HepG2 (cell line): Measurements from ENCODE around the gene NNMT. TPM values are rescaled to one million over a fixed set of nuclear protein-coding genes. Genes with fewer than 3 reads are reported as not detected.

Source experiments
- ATAC-seq: fragments of 200-7000 bp; cut with Tn5 transposase; 3 replicates; pipeline ENCODE4 v1.9.1; 2020; ENCODE audit warnings: mild to moderate bottlenecking, moderate library complexity
- BruUV-seq: library from RNA; stranded (reverse); fragments of 400-500 nt; replicated peaks from 2 replicates; lab custom pipeline; 2021; lab: Mats Ljungman, UMichigan
- CTCF ChIA-PET: fragments of 300-600 bp; formaldehyde crosslinking; extraction: SDS; loops from one replicate; lab custom pipeline; 2021; ENCODE audit warnings: low total read pairs, inconsistent platforms, low intra/inter-chr PET ratio; lab: Yijun Ruan, JAX
- POLR2A ChIA-PET: fragments of 350-600 bp; sonication (Branson Sonifier 250); formaldehyde crosslinking; loops from one replicate; lab custom pipeline; 2020; ENCODE audit warnings: antibody characterized with exemption, inconsistent platforms; lab: Yijun Ruan, JAX
- DNase-seq: peaks from one replicate; pipeline ENCODE4 v3.0.0-alpha.2; 2015; ENCODE audit warnings: low spot score
- FAIRE-seq: peaks from 3 replicates; lab custom pipeline; 2011; peaks lifted over from hg19 to GRCh38; lab: Jason Lieb, UNC
- H2AFZ ChIP-seq: one replicate; pipeline ENCODE4 v1.6.1; 2011; ENCODE audit warnings: low read length, inconsistent platforms
- H3K27ac ChIP-seq: fragments of 300-600 bp; 3 replicates; pipeline ENCODE4 v1.8.0; 2011; ENCODE audit warnings: mixed run types, mild to moderate bottlenecking, mixed read lengths, low read length, inconsistent platforms; ENCODE audit not compliant: insufficient read depth; ENCODE audit errors: extremely low read length
- H3K27me3 ChIP-seq, 2 experiments: fragments of 200-600 bp in 1 of 2; 2 replicates in 1 of 2; 3 replicates in 1 of 2; pipeline versions ENCODE4 v1.6.0 to v1.8.0; 2011; ENCODE audit warnings: low read length in 2 of 2, mild to moderate bottlenecking in 2 of 2, moderate library complexity in 2 of 2, inconsistent platforms in 1 of 2; ENCODE audit not compliant: insufficient read depth in 2 of 2, control insufficient read depth in 1 of 2
- H3K36me3 ChIP-seq, 2 experiments: fragments of 200-600 bp in 1 of 2; replicated peaks in 1 of 2; 2 replicates in 1 of 2; 3 replicates in 1 of 2; pipeline versions ENCODE4 v1.5.1 to v1.8.0; 2011; ENCODE audit warnings: low read length in 2 of 2, inconsistent platforms in 1 of 2; ENCODE audit not compliant: insufficient read depth in 2 of 2, control insufficient read depth in 1 of 2
- H3K4me1 ChIP-seq: 2 replicates; pipeline ENCODE4 v1.5.1; 2012; ENCODE audit warnings: low read length, inconsistent platforms; ENCODE audit not compliant: insufficient read depth
- H3K4me2 ChIP-seq: 2 replicates; pipeline ENCODE4 v1.6.0; 2011; ENCODE audit warnings: low read depth, low read length, inconsistent platforms
- H3K4me3 ChIP-seq, 3 experiments: fragments of 200-600 bp in 1 of 3; sonication (generic), shearing (Covaris generic) in 1 of 3; replicated peaks in 1 of 3; 2 replicates each; pipeline ENCODE4 v1.5.1; 2011 to 2016; ENCODE audit warnings: low read length in 3 of 3, inconsistent platforms in 2 of 3, low read depth in 2 of 3, mild to moderate bottlenecking in 2 of 3, control low read depth in 1 of 3, mixed read lengths in 1 of 3; ENCODE audit not compliant: insufficient read depth in 1 of 3
- H3K79me2 ChIP-seq: one replicate; pipeline ENCODE4 v1.6.1; 2011; ENCODE audit warnings: low read length, inconsistent platforms; ENCODE audit not compliant: insufficient read depth
- H3K9ac ChIP-seq: 2 replicates; pipeline ENCODE4 v1.6.0; 2011; ENCODE audit warnings: mild to moderate bottlenecking, low read depth, low read length, inconsistent platforms; ENCODE audit not compliant: insufficient read depth
- H3K9me3 ChIP-seq: 2 replicates; pipeline ENCODE4 v1.5.1; 2012; ENCODE audit warnings: mild to moderate bottlenecking, low read length
- H4K20me1 ChIP-seq: 2 replicates; pipeline ENCODE4 v1.6.0; 2011; ENCODE audit warnings: inconsistent platforms, mild to moderate bottlenecking, low read length, moderate library complexity; ENCODE audit not compliant: insufficient read depth
- ESRRA ChIP-seq: sonication (generic); formaldehyde crosslinking; IDR thresholded peaks from 2 replicates; pipeline ENCODE4 v1.5.1; 2020; ENCODE audit warnings: mild to moderate bottlenecking, low read depth, missing genetic modification reagents
- MED13 ChIP-seq: sonication (generic); formaldehyde crosslinking; IDR thresholded peaks from 2 replicates; pipeline ENCODE4 v1.5.0; 2020; ENCODE audit warnings: missing genetic modification reagents
- MTA3 ChIP-seq: sonication (generic); formaldehyde crosslinking; IDR thresholded peaks from 2 replicates; pipeline ENCODE4 v1.4.0; 2020; ENCODE audit warnings: missing genetic modification reagents
- TARDBP ChIP-seq: sonication (generic); formaldehyde crosslinking; IDR thresholded peaks from 2 replicates; pipeline ENCODE4 v1.8.0; 2022; ENCODE audit warnings: mild to moderate bottlenecking, missing genetic modification reagents
- ZNF124 ChIP-seq: sonication (generic); formaldehyde crosslinking; IDR thresholded peaks from 2 replicates; pipeline ENCODE4 v1.4.0; 2020; ENCODE audit warnings: missing genetic modification reagents
- ZNF883 ChIP-seq: sonication (generic); formaldehyde crosslinking; IDR thresholded peaks from 2 replicates; pipeline ENCODE4 v1.5.1; 2020; ENCODE audit warnings: mild to moderate bottlenecking, missing genetic modification reagents; ENCODE audit errors: not compliant biosample characterization
- WGBS: methylation state at CpG from one replicate; pipeline ENCODE4 v1.1.6; 2017; ENCODE audit warnings: low lambda C conversion rate; 5-methylcytosine and 5-hydroxymethylcytosine counted together
- in situ Hi-C: cut with HindIII; loops from 2 replicates; pipeline ENCODE4 v1.10.0; 2017; ENCODE audit warnings: low pct_unique_long_range_greater_than_20kb; ENCODE audit not compliant: extremely low pct_ligation_motif_present
- intact Hi-C: fragments of 100-400 bp; cut with micrococcal nuclease; formaldehyde crosslinking; loops from one replicate; pipeline ENCODE4 v1.10.0; 2022; ENCODE audit not compliant: unreplicated experiment
- polyA plus RNA-seq, 8 experiments: library from polyadenylated mRNA; depleted of rRNA in 3 of 8; stranded (reverse) in 7 of 8; unstranded in 1 of 8; fragments of >200 nt; fragmentation: Illumina TruSeq in 4 of 8; extraction: Trizol in 4 of 8; gene quantifications; 2 replicates each; pipeline versions ENCODE4 v1.2.1 to v1.2.3, GENCODE V29; 2011 to 2016; ENCODE audit warnings: low read depth in 4 of 8, missing spikeins in 1 of 8, mixed read lengths in 1 of 8; ENCODE audit not compliant: insufficient read depth in 1 of 8
- total RNA-seq, 5 experiments: library from RNA; depleted of rRNA; stranded (reverse); fragments of >200 nt; fragmentation: Illumina TruSeq; extraction: Trizol; gene quantifications; 2 replicates each; pipeline ENCODE4 v1.2.3, GENCODE V29; 2016; ENCODE audit warnings: low read depth in 1 of 5
- TF ChIP-seq, protein P1 (sequence below), 2 experiments: IDR thresholded peaks; 2 replicates each; pipeline ENCODE4 v1.6.1; 2011 to 2012; ENCODE audit warnings: low read length in 2 of 2, borderline replicate concordance in 1 of 2, low read depth in 1 of 2, mild to moderate bottlenecking in 1 of 2, moderate library complexity in 1 of 2
- TF ChIP-seq, protein P2 (sequence below): sonication (generic); formaldehyde crosslinking; IDR thresholded peaks from 2 replicates; pipeline ENCODE4 v1.4.0; 2020; ENCODE audit warnings: missing genetic modification reagents, borderline replicate concordance

NNMT gene
- total and polyA plus RNA-seq, 2 of the 13 experiments (the other 11 are each of a cell fraction or from before 2014, with no cell fraction given): 0.13 TPM; not detected in 1

- no peak for DNase-seq
Observed at GRCh38 chr11:114321621-114322257, 25.5 kb downstream of the NNMT start.

More at GRCh38 chr11:114321621-114322257, 25.5 kb downstream of the NNMT start:
- Histone ChIP-seq H3K4me2 (no peak overlapping the region), H3K4me3 (no peak overlapping the region), H2AFZ (no peak overlapping the region), H3K27ac (no peak overlapping the region), H3K4me1 (no peaks in the 10 kb centered on the region), H4K20me1 (peaks cover 6% of the 10 kb centered on the region), H3K36me3 (no peaks in the 10 kb centered on the region), H3K9me3 (no peaks in the 10 kb centered on the region), H3K9ac (no peak overlapping the region), H3K79me2 (no peaks in the 10 kb centered on the region), H3K27me3 (peaks cover 5 to 77% of the 10 kb centered on the region in 2 experiments; a peak in 3 of 5 replicates)
- in situ Hi-C loops (no loop called here), intact Hi-C loops (no loop called here)
- ChIA-PET CTCF (no interaction called here), POLR2A (no interaction called here)
- no peak for TF ChIP-seq ZNF883 (CRISPR knock-in tag)
- TF ChIP-seq TARDBP: no peak
- no peak for TF ChIP-seq ESRRA (CRISPR knock-in tag)
- TF ChIP-seq, protein P1, sequence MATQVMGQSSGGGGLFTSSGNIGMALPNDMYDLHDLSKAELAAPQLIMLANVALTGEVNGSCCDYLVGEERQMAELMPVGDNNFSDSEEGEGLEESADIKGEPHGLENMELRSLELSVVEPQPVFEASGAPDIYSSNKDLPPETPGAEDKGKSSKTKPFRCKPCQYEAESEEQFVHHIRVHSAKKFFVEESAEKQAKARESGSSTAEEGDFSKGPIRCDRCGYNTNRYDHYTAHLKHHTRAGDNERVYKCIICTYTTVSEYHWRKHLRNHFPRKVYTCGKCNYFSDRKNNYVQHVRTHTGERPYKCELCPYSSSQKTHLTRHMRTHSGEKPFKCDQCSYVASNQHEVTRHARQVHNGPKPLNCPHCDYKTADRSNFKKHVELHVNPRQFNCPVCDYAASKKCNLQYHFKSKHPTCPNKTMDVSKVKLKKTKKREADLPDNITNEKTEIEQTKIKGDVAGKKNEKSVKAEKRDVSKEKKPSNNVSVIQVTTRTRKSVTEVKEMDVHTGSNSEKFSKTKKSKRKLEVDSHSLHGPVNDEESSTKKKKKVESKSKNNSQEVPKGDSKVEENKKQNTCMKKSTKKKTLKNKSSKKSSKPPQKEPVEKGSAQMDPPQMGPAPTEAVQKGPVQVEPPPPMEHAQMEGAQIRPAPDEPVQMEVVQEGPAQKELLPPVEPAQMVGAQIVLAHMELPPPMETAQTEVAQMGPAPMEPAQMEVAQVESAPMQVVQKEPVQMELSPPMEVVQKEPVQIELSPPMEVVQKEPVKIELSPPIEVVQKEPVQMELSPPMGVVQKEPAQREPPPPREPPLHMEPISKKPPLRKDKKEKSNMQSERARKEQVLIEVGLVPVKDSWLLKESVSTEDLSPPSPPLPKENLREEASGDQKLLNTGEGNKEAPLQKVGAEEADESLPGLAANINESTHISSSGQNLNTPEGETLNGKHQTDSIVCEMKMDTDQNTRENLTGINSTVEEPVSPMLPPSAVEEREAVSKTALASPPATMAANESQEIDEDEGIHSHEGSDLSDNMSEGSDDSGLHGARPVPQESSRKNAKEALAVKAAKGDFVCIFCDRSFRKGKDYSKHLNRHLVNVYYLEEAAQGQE (IDR thresholded peaks at IDR 0.05; ENCODE audit: borderline replicate concordance in 1 of 2, low read depth in 1 of 2, low read length in 2 of 2): no peak
- TF ChIP-seq, protein P2, sequence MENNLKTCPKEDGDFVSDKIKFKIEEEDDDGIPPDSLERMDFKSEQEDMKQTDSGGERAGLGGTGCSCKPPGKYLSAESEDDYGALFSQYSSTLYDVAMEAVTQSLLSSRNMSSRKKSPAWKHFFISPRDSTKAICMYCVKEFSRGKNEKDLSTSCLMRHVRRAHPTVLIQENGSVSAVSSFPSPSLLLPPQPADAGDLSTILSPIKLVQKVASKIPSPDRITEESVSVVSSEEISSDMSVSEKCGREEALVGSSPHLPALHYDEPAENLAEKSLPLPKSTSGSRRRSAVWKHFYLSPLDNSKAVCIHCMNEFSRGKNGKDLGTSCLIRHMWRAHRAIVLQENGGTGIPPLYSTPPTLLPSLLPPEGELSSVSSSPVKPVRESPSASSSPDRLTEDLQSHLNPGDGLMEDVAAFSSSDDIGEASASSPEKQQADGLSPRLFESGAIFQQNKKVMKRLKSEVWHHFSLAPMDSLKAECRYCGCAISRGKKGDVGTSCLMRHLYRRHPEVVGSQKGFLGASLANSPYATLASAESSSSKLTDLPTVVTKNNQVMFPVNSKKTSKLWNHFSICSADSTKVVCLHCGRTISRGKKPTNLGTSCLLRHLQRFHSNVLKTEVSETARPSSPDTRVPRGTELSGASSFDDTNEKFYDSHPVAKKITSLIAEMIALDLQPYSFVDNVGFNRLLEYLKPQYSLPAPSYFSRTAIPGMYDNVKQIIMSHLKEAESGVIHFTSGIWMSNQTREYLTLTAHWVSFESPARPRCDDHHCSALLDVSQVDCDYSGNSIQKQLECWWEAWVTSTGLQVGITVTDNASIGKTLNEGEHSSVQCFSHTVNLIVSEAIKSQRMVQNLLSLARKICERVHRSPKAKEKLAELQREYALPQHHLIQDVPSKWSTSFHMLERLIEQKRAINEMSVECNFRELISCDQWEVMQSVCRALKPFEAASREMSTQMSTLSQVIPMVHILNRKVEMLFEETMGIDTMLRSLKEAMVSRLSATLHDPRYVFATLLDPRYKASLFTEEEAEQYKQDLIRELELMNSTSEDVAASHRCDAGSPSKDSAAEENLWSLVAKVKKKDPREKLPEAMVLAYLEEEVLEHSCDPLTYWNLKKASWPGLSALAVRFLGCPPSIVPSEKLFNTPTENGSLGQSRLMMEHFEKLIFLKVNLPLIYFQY (CRISPR knock-in tag): no peak
- no peak for TF ChIP-seq ZNF124 (CRISPR knock-in tag)
- no peak for TF ChIP-seq MTA3 (CRISPR knock-in tag)
- no peak for TF ChIP-seq MED13
- no TSS peak for BruUV-seq
- no peak for ATAC-seq
- no peak for FAIRE-seq
- 8% methylated on average over 5 of the region's 6 CpGs for WGBS
